ENCODE measurements around the gene PRTFDC1.
"Not testable (repeated sequence)": the region's sequence is repeated elsewhere in the genome, so short reads cannot be mapped to it uniquely, and the experiment has no call there.

GRCh38 chr10:24924483-24924882, 27.9 kb downstream of the PRTFDC1 start:
- TF ChIP-seq POLR2A, POLR2AphosphoS5 (IDR thresholded peaks at IDR 0.05): not testable (repeated sequence)
